IMR-90 (cell line): ENCODE results near the gene TBC1D16. TPM values are rescaled to one million over a fixed set of nuclear protein-coding genes. Genes with fewer than 3 reads are reported as not detected.

ENCODE experiments used
- ATAC-seq: fragments of 200-7000 bp; cut with Tn5 transposase; 2 replicates; pipeline ENCODE4 v1.9.1; 2020; ENCODE audit warnings: low read depth, mild to moderate bottlenecking, moderate library complexity
- BruUV-seq: library from RNA; stranded (reverse); fragments of 400-500 nt; replicated peaks from 2 replicates; lab custom pipeline; 2021; lab: Mats Ljungman, UMichigan
- CTCF ChIA-PET: fragments of 300-600 bp; formaldehyde crosslinking; extraction: SDS; loops from one replicate; lab custom pipeline; 2021; ENCODE audit warnings: antibody characterized with exemption; lab: Yijun Ruan, JAX
- POLR2A ChIA-PET: fragments of 300-600 bp; sonication (Branson Sonifier 250); formaldehyde crosslinking; loops from one replicate; lab custom pipeline; 2022; ENCODE audit warnings: antibody characterized with exemption; ENCODE audit not compliant: unreplicated experiment; lab: Charles Lee
- DNase-seq: peaks from one replicate; pipeline ENCODE4 v3.0.0; 2013
- H2AFZ ChIP-seq: replicated peaks from 2 replicates; pipeline ENCODE3; 2013; ENCODE audit warnings: low read length, mild to moderate bottlenecking; ENCODE audit not compliant: poor library complexity
- H2AK5ac ChIP-seq: 2 replicates; pipeline ENCODE4 v1.6.1; 2013; ENCODE audit warnings: low read depth, low read length, inconsistent platforms
- H2AK9ac ChIP-seq: replicated peaks from 2 replicates; pipeline ENCODE3; 2013; ENCODE audit warnings: mild to moderate bottlenecking, low read depth, low read length, moderate library complexity; ENCODE audit not compliant: poor library complexity
- H2BK120ac ChIP-seq: 2 replicates; pipeline ENCODE4 v1.6.1; 2013; ENCODE audit warnings: low read depth, low read length, inconsistent platforms
- H2BK15ac ChIP-seq: 3 replicates; pipeline ENCODE4 v1.6.1; 2013; ENCODE audit warnings: low read depth, low read length, inconsistent platforms
- H2BK20ac ChIP-seq: 2 replicates; pipeline ENCODE4 v1.6.1; 2013; ENCODE audit warnings: low read depth, mild to moderate bottlenecking, inconsistent platforms, low read length, moderate library complexity
- H2BK5ac ChIP-seq: 2 replicates; pipeline ENCODE4 v1.6.1; 2013; ENCODE audit warnings: mild to moderate bottlenecking, low read depth, low read length, inconsistent platforms; ENCODE audit not compliant: poor library complexity, severe bottlenecking
- H3K14ac ChIP-seq: replicated peaks from 2 replicates; pipeline ENCODE4 v1.6.1; 2013; ENCODE audit warnings: low read depth, low read length, inconsistent platforms
- H3K18ac ChIP-seq: 2 replicates; pipeline ENCODE4 v1.6.1; 2013; ENCODE audit warnings: low read depth, low read length, control low read depth
- H3K23ac ChIP-seq: 2 replicates; pipeline ENCODE4 v1.6.1; 2013; ENCODE audit warnings: low read depth, low read length, inconsistent platforms
- H3K27ac ChIP-seq: 2 replicates; pipeline ENCODE4 v1.5.1; 2013; ENCODE audit warnings: mild to moderate bottlenecking, control low read depth, low read length; ENCODE audit not compliant: insufficient read depth
- H3K27me3 ChIP-seq: 2 replicates; pipeline ENCODE4 v1.6.1; 2013; ENCODE audit warnings: low read length; ENCODE audit not compliant: control insufficient read depth, insufficient read depth
- H3K36me3 ChIP-seq: 2 replicates; pipeline ENCODE4 v1.6.1; 2013; ENCODE audit warnings: low read length, mixed read lengths; ENCODE audit not compliant: control insufficient read depth, insufficient read depth
- H3K4ac ChIP-seq: 2 replicates; pipeline ENCODE4 v1.6.1; 2013; ENCODE audit warnings: low read depth, low read length, inconsistent platforms
- H3K4me1 ChIP-seq: 2 replicates; pipeline ENCODE4 v1.6.1; 2013; ENCODE audit warnings: low read length, mixed read lengths; ENCODE audit not compliant: control insufficient read depth, insufficient read depth
- H3K4me2 ChIP-seq: 2 replicates; pipeline ENCODE4 v1.6.1; 2013; ENCODE audit warnings: low read depth, mild to moderate bottlenecking, control low read depth, low read length, moderate library complexity
- H3K4me3 ChIP-seq: 2 replicates; pipeline ENCODE4 v1.5.1; 2013; ENCODE audit warnings: low read depth, mild to moderate bottlenecking, control low read depth, low read length, moderate library complexity; ENCODE audit not compliant: insufficient read depth
- H3K56ac ChIP-seq: 2 replicates; pipeline ENCODE4 v1.6.1; 2013; ENCODE audit warnings: low read length, inconsistent platforms; ENCODE audit not compliant: insufficient read depth; ENCODE audit errors: extremely low read depth
- H3K79me1 ChIP-seq, 2 experiments: 2 replicates each; pipeline ENCODE4 v1.6.1; 2013; ENCODE audit warnings: low read length in 2 of 2, inconsistent platforms in 1 of 2, low read depth in 1 of 2
- H3K9ac ChIP-seq: 2 replicates; pipeline ENCODE4 v1.6.1; 2013; ENCODE audit warnings: low read depth, low read length, control low read depth
- H3K9me1 ChIP-seq: 2 replicates; pipeline ENCODE4 v1.6.1; 2013; ENCODE audit warnings: low read length, inconsistent platforms; ENCODE audit not compliant: insufficient read depth
- H3K9me3 ChIP-seq: 2 replicates; pipeline ENCODE4 v1.6.1; 2013; ENCODE audit warnings: low read length; ENCODE audit not compliant: control insufficient read depth, insufficient read depth
- H4K20me1 ChIP-seq: 2 replicates; pipeline ENCODE4 v1.6.1; 2013; ENCODE audit warnings: low read length, inconsistent platforms; ENCODE audit not compliant: insufficient read depth
- H4K5ac ChIP-seq: 2 replicates; pipeline ENCODE4 v1.6.1; 2013; ENCODE audit warnings: mild to moderate bottlenecking, low read depth, low read length, control low read depth
- H4K8ac ChIP-seq, 2 experiments: 2 replicates each; pipeline ENCODE4 v1.6.1; 2013; ENCODE audit warnings: low read depth in 2 of 2, low read length in 2 of 2, control low read depth in 1 of 2, inconsistent platforms in 1 of 2
- H4K91ac ChIP-seq: 2 replicates; pipeline ENCODE4 v1.6.1; 2013; ENCODE audit warnings: low read depth, low read length, inconsistent platforms; ENCODE audit not compliant: insufficient read depth
- BHLHE40 ChIP-seq: fragments of 150-350 bp; IDR thresholded peaks from 2 replicates; pipeline ENCODE4 v1.6.1; 2016; ENCODE audit warnings: mild to moderate bottlenecking, low read depth, low read length
- CEBPB ChIP-seq: IDR thresholded peaks from 2 replicates; pipeline ENCODE4 v1.6.1; 2012; ENCODE audit warnings: low read depth, low read length, improper control_type of control experiment
- CHD1 ChIP-seq: IDR thresholded peaks from 2 replicates; pipeline ENCODE4 v1.6.1; 2012; ENCODE audit warnings: low read depth, low read length, improper control_type of control experiment
- FOS ChIP-seq: fragments of 150-350 bp; IDR thresholded peaks from 2 replicates; pipeline ENCODE4 v1.6.1; 2016; ENCODE audit warnings: low read depth, low read length
- MXI1 ChIP-seq: IDR thresholded peaks from 2 replicates; pipeline ENCODE4 v1.6.1; 2012; ENCODE audit warnings: low read depth, mild to moderate bottlenecking, low read length, moderate library complexity, borderline replicate concordance
- POLR2A ChIP-seq: IDR thresholded peaks from 2 replicates; pipeline ENCODE4 v1.6.1; 2012; ENCODE audit warnings: mild to moderate bottlenecking, low read depth, low read length
- RAD21 ChIP-seq: IDR thresholded peaks from 2 replicates; pipeline ENCODE4 v1.6.1; 2012; ENCODE audit warnings: low read length, improper control_type of control experiment
- RCOR1 ChIP-seq: IDR thresholded peaks from 2 replicates; pipeline ENCODE4 v1.6.1; 2012; ENCODE audit warnings: mild to moderate bottlenecking, low read length, improper control_type of control experiment; ENCODE audit not compliant: insufficient replicate concordance
- WGBS, 2 experiments: methylation state at CpG; one replicate each; pipeline versions ENCODE4 v1.1.5 to v1.1.7; 2013; ENCODE audit warnings: missing lambda C conversion rate in 2 of 2; ENCODE audit not compliant: insufficient read length in 1 of 2; ENCODE audit errors: extremely low coverage in 2 of 2; 5-methylcytosine and 5-hydroxymethylcytosine counted together
- dilution Hi-C: fragments of 300-500 bp; cut with HindIII; formaldehyde crosslinking; loops from one replicate; pipeline ENCODE4 v1.14.3; 2018; ENCODE audit warnings: low sequenced_read_pairs; ENCODE audit not compliant: unreplicated experiment
- in situ Hi-C: fragments of 300-500 bp; cut with MboI; formaldehyde crosslinking; loops from 3 replicates; pipeline ENCODE4 v1.14.3; 2019; ENCODE audit warnings: low sequenced_read_pairs, inconsistent platforms, mixed read lengths
- intact Hi-C: fragments of 100-400 bp; cut with micrococcal nuclease; formaldehyde crosslinking; loops from 2 replicates; pipeline ENCODE4 v1.10.0; 2022
- polyA plus RNA-seq, 3 experiments: library from polyadenylated mRNA; depleted of rRNA; stranded (reverse); fragments of >200 nt; gene quantifications; 2 replicates each; pipeline ENCODE4 v1.2.3, GENCODE V29; 2012; ENCODE audit warnings: low replicate concordance in 1 of 3
- total RNA-seq: library from RNA; depleted of rRNA; stranded (reverse); fragments of >200 nt; gene quantifications from 2 replicates; pipeline ENCODE4 v1.2.3, GENCODE V29; 2012
- TF ChIP-seq, protein P1 (sequence below): fragments of 150-350 bp; IDR thresholded peaks from 2 replicates; pipeline ENCODE4 v1.6.1; 2016; ENCODE audit warnings: low read depth, mild to moderate bottlenecking, low read length, moderate library complexity, borderline replicate concordance

Gene TBC1D16
- total and polyA plus RNA-seq, 2 of the 4 experiments (the other 2 are of a cell fraction): 10.1 to 16.7 TPM

DNA sequence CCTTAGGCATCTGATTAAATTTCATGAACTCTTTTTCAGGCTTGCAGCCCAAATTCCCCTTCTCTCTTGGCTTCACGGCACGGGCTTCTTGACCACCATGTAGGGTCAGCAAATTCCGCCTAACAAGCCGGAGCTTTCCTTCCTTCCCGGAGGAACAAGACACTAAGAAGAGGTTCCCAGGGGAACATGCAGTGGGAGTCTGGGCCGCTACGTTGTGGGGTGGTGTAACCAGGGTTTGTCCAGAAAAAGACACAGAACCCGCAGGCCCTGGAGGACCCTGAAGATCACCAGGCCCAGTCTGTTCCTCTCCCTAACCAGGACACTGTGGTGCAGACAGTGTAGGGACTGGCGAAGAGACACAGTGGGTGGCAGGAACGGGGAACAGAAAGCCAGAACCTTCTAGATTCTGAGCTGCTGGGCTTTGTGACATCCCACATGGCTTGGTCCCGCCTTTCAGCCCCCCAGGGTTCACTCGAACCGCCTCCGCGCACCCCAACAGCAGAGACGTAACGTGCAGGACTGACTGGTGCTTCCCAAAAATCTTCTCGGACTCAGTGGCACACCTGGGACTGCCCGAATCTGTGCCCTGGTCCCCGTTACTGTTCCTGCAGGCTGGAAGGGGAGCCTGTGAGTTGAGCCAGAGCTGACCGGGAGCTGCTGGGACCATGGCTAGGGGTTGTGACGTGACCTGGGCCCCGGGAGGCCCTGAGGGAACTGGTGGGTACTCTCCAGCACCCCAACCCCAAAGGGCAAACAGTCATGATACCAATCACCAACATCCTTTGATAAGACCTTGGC, 55.2 kb downstream of the TBC1D16 start:
- Histone ChIP-seq H3K18ac (no peak overlapping the region), H4K91ac (no peak overlapping the region), H2AK5ac (no peak overlapping the region), H3K4me2 (no peak overlapping the region), H3K36me3 (no peaks in the 10 kb centered on the region; the same call in 1 of the 2 replicates), H3K79me1 (peaks cover 10 to 23% of the 10 kb centered on the region in 2 experiments; a peak in 3 of 4 replicates), H2AK9ac (no peak overlapping the region), H3K4me1 (peaks cover 3% of the 10 kb centered on the region; the same call in 1 of the 2 replicates), H3K4ac (no peak overlapping the region), H2BK20ac (no peak overlapping the region), H3K56ac (no peak overlapping the region), H4K20me1 (peaks cover 5% of the 10 kb centered on the region; the same call in 1 of the 2 replicates), H3K23ac (no peak overlapping the region), H2AFZ (no peak overlapping the region), H3K9me1 (peaks cover 3% of the 10 kb centered on the region; the same call in 1 of the 2 replicates), H3K9ac (no peak overlapping the region), H4K8ac (no peak overlapping the region), H2BK120ac (no peak overlapping the region), H3K14ac (no peak overlapping the region), H3K4me3 (no peak overlapping the region), H3K27ac (no peak overlapping the region), H3K9me3 (no peaks in the 10 kb centered on the region), H2BK5ac (no peak overlapping the region), H2BK15ac (no peak overlapping the region), H4K5ac (no peak overlapping the region), H3K27me3 (no peaks in the 10 kb centered on the region)
- intact Hi-C loops: no loop called here
- in situ Hi-C loops: loop anchor here (10.0 kb wide), 1 partner anchor 136 kb away; no protein-coding TSS in a partner anchor
- no peak for ATAC-seq
- ChIA-PET POLR2A (no interaction called here), CTCF (no interaction called here)
- DNase-seq: no peak
- TF ChIP-seq FOS (no peak), CEBPB (no peak), MXI1 (no peak), BHLHE40 (no peak), POLR2A (no peak), CHD1 (no peak), RCOR1 (no peak), RAD21 (no peak)
- TF ChIP-seq, protein P1, sequence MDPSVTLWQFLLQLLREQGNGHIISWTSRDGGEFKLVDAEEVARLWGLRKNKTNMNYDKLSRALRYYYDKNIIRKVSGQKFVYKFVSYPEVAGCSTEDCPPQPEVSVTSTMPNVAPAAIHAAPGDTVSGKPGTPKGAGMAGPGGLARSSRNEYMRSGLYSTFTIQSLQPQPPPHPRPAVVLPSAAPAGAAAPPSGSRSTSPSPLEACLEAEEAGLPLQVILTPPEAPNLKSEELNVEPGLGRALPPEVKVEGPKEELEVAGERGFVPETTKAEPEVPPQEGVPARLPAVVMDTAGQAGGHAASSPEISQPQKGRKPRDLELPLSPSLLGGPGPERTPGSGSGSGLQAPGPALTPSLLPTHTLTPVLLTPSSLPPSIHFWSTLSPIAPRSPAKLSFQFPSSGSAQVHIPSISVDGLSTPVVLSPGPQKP: no peak
- BruUV-seq: no TSS peak
- WGBS, 2 experiments: 97% methylated on average over 14 of the region's 23 CpGs; no CpG with 5 or more reads in 1 of the 2 experiments
- dilution Hi-C loops: no loop called here
